Measurements from ENCODE around the gene AHCTF1.
A peak's percentile ranks its signal among the peaks of the same experiment; 100 is the strongest.
"Not testable (repeated sequence)": the region's sequence is repeated elsewhere in the genome, so short reads cannot be mapped to it uniquely, and the experiment has no call there.

AHCTF1 gene

DNA sequence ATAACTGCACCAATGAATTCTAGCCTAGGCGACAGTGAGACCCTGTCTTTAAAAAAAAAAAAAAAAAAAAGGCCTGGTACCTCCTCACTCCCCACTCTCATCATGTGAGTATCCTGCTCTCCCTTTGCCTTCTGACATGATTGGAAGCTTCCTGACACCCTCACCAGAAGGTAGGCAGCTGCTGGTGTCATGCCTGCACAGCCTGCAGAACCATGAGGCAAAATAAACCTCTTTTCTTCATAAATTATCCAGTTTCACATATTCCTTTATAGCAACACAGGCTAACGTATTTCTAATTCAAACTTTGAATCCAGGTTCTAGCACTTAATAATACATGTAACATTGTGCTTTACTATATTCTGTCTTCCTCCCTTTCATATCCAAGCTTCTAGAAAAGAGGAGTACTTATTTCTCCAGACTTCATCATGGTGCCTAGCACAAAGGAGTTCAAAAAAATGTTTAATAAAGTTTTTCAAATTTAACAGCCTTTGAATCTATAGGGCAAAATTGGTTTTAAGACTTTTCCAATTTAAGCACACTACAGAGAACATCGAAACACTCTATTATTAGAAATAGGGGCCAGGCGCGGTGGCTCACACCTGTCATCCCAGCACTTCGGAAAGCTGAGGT lies 5.6 kb downstream of the AHCTF1 start:
- no peak for DNase-seq (ENCODE audit: low read depth, low spot score)
- no peak overlapping the region for H3K4me3 ChIP-seq (ENCODE audit: low read length)

DNA sequence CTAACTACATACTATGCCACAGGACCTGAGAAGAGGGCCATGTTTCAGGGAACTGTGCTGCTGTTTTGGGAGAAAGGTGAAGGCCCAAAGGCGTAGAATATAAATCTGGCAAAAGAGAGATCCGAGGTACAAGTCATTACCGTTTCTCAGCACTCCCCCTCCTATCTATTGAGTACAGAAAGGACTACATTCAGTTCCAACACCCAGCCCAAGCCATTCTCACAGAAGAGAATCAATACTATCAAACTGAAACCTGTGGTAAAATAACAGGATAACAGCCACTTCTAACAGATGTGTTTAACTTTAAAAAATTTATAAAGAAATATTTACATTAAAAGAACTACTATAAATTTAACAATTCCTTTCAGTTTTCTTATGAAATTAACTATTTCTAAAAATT lies 7.8 kb downstream of the AHCTF1 start:
- DNase-seq (ENCODE audit: low read depth, low spot score), result no peak

DNA sequence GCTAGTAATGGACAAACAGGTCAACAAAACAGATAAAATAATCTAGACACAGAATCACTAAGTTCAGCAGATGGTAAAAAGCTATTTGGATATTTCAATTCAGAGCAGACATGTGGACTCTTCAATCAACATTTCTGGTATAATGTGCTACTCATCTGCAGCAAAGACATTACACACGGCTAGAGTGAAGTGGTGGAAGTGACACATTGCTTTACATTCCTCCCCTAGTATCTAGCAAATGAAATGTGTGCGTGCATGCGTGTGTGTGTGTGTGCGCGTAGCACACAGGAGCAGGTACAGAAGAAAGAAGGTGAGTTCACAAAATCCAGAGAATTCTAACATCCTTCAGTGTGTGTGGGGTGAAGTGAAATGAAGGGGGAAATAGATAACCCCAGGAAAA lies 8.3 kb downstream of the AHCTF1 start:
- no peak overlapping the region for H3K4me3 ChIP-seq (ENCODE audit: low read length)
- DNase-seq (ENCODE audit: low read depth, low spot score), result no peak

More for the DNA sequence above, 7.8 kb downstream of the AHCTF1 start:
- no peak overlapping the region for H3K4me3 ChIP-seq (ENCODE audit: low read length)

DNA sequence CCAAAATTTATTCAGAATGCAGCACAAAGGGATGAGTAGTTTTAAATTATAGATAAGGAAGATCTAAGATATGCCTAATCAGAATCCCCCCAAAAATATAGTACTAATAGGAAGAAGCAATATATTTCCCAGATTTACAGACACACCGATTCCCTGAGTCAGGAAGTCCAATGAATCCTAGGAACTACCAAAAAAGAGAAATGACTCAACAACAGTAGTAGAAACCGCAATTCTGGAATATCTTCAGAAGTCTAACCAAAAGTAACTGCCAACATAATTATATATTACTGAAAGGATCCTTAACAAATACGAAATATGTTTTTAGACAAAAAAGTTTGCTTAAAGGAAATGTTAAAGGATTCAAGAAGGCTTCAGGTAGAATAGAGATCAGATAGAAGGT lies 10.3 kb downstream of the AHCTF1 start:
- DNase-seq (ENCODE audit: low read depth, low spot score), result no peak
- H3K4me3 ChIP-seq (ENCODE audit: low read length), result no peak overlapping the region

DNA sequence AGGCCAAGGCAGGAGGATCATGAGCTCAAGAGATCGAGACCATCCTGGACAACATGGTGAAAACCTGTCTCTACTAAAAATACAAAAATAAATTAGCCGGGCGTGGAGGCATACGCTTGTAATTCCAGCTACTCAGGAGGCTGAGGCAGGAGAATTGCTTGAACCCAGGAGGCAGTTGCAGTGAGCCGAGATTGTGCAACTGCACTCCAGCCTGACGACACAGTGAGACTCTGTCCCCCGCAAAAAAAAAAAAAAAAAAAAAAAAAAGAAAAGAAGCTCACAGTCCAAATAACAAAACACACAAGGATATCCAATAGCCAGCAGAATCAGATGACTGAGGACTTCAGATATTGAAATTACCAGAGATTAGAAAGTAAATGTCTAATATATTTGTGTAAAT lies 11.8 kb downstream of the AHCTF1 start:
- no peak overlapping the region for H3K4me3 ChIP-seq (ENCODE audit: low read length)
- DNase-seq (ENCODE audit: low read depth, low spot score), result no peak

DNA sequence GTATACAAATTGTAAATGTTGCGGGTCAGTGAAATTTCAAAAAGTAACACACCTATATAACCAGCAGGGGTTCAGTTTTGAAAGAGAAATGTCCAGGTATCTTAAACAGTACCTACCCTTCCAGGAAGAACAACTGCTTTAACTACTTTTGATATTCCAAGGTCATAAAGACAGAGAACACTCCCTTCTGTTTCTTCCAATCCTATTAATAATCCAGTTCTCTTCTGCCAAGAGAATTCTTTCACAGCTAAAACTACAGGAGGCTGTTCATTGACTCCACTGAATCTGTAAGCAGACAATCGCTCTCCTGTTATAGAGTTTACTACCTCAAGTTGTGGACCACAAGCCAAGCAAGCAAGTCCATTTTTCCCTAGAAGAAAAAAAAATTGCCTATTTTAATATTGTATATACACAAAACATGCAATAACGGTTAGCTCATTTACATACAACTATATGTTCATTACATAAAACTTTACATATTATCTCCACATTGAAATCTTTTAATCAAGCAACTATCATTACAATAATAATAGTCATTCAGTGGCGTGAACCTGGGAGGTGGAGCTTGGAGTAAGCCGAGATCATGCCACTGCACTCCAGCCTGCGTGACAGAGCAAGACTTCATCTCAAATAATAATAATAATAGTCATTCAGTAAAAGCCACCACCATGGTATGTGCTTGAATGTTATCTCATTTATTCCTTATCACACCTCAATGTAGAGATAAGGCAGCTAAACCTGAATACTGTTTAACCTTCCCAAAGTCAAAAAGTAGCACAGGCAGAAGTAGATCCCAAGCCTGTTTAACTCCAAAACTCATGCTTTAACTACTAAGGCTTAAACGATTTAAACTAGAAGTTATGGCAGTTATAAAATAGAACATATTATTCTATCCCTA lies 15.5 kb downstream of the AHCTF1 start:
- DNase-seq (ENCODE audit: low read depth, low spot score); H3K4me3 ChIP-seq (ENCODE audit: low read length): not testable (repeated sequence)

DNA sequence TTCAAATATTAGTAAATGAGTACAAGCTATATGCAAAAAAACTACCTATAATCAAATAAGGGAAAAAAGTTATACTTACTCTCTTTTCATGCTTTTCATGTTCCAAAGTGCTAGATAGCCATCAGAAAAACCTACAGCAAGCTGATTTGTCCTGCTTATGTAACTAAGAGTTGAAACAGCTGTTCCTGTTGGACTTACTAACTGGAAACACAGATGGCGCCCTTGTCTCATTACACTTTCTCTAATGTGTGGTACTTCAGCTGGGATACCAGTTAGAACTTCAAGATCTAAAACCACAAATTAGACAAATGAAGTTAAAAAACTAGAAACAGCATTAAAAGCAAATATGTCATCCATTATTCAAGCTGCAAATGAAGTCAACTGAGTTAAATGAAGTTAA lies 24.3 kb downstream of the AHCTF1 start:
- DNase-seq (ENCODE audit: low read depth, low spot score), result peak; percentile 49
- H3K4me3 ChIP-seq (ENCODE audit: low read length), result no peak overlapping the region

DNA sequence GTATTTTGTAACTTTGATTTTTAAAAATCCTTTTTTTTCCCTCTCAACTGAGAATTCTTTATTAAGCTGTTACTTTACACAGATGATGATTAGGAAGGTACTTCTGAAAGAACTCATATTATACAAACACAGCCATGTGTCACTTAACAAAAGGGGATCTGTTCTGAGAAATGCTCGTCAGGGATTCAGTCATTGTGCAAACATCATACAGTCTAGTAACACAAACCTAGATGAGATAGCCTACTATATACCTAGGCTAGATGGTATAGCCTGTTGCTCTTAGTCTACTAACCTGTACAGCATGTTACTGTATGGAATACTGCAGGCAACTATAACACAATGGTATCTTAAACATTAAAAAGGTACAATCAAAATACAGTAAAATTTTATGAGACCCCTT lies 24.9 kb downstream of the AHCTF1 start:
- DNase-seq (ENCODE audit: low read depth, low spot score), result no peak
- H3K4me3 ChIP-seq (ENCODE audit: low read length), result no peak overlapping the region

DNA sequence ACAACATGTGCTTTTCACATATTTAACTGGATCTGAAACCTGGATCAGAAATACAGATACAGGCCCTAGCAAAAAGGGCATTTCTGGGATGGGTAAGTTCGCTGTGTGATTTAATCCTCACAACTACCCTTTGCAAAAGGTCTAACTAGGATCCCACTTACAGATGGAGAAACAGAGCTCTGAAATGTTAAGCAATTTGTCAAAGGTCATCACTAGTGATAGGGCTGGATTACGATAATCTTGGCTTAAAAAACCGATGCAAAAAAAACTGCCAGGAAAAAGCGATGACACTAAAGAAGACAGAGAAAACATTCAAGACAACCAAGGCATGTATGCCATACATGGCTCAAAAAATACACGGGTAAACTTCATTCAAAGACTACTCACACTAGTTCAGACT lies 29.9 kb downstream of the AHCTF1 start:
- H3K4me3 ChIP-seq (ENCODE audit: low read length), result no peak overlapping the region
- DNase-seq (ENCODE audit: low read depth, low spot score), result no peak

DNA sequence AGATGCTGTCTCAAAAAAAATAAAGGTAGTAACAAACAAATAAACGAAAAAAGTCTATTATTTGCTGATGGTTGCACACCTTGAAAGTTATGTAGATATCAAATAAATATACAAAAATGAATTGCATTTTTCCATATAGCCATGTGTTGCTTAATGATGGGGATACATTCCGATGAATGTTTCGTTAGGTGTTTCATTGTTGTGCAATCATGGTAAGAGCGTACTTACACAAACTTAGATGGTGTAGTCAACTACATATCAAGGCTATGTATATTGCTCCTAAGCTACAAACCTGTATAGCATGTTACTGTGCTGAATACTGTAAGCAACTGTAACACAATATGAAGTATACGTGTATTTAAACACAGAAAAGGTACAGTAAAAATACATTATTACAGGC lies 34.4 kb downstream of the AHCTF1 start:
- DNase-seq (ENCODE audit: low read depth, low spot score), result no peak
- no peak overlapping the region for H3K4me3 ChIP-seq (ENCODE audit: low read length)

DNA sequence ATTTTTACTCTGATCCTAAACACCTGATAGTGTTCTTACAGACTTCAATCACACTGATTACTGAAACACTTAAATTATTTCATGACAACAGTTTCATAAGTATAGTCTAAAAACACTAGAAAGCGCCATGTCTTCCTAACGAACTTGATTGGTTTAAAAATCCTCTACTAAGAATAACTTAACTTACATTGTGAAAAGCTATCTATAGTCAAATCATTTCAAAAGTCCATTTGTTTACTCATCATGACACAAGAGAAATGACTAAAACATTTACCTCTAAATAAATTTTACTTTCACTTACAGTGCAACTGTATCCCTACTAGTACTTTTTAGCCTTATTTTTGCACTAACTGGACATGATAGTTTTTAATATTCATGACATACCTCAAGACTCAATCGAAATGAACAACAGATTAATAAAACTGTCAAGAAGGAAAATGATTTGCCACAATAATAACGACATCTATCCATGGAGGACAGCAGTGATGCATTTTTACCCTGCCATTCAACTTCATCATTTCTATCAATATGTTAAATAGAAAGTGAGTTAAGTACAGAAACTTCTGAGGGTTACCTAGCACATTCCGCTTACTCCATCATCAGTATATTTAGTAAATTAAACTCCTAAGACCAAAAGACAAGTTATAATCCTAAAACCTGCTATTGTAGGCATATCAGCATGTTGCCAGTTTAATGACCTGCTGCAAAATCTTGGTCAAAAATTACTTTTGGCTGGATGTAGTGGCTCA lies 38.4 kb downstream of the AHCTF1 start:
- H3K4me3 ChIP-seq (ENCODE audit: low read length), result no peak overlapping the region
- no peak for DNase-seq (ENCODE audit: low read depth, low spot score)

DNA sequence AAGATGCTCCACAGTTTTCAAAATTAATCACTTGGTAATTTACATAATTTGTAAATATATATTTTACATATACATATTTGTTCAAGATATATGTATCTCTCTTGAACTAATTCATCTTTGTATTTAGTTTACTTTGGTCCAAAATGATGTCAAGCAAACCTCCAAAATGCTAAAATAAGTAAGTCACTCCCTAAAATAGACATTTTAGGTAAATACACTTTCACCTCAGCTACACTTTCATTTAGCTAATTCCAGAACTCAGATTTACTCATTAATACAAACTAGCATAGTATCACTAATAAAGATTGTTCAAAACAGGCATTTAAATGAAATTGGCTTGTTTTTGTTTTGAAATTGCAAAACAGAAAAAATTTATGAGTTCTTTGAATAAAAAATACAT lies 40.6 kb downstream of the AHCTF1 start:
- no peak overlapping the region for H3K4me3 ChIP-seq (ENCODE audit: low read length)
- DNase-seq (ENCODE audit: low read depth, low spot score), result no peak

DNA sequence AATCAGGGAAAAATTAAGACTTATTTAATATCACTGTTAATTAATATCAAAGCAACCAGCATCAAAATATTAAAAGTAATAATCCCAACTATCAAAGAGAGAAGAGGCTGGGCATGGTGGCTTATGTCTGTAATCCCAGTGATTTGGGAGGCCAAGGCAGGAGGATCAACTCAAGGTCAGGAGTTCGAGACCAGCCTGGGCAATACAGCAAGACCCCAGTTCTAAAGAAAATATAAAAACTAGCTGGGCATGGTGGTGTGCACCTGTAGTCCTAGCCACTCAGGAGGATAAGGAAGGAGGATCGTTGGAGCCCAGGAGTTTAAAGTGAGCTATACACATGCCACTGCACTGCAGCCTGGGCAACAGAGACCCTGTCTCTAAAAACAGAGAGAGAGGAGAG lies 43.2 kb downstream of the AHCTF1 start:
- DNase-seq (ENCODE audit: low read depth, low spot score), result no peak
- no peak overlapping the region for H3K4me3 ChIP-seq (ENCODE audit: low read length)

DNA sequence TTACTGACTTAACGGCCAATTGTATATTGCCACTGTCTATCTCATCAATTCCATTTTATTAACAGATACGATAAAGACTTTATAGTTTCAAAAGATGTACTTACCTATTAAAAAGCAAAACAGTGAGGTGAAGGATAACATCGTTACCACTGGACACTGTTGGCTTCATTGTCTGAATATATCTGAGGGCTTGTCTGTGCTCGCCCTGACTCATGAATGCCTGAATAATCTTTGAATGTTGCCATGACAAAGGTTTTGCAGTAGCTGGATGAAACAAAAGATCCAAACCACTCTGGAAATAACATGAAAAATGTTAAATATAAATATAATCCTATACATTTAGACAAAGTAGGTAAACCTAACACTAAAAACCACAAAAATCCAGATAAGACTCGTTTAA lies 46.4 kb downstream of the AHCTF1 start:
- not testable (repeated sequence) for H3K4me3 ChIP-seq (ENCODE audit: low read length); DNase-seq (ENCODE audit: low read depth, low spot score)

DNA sequence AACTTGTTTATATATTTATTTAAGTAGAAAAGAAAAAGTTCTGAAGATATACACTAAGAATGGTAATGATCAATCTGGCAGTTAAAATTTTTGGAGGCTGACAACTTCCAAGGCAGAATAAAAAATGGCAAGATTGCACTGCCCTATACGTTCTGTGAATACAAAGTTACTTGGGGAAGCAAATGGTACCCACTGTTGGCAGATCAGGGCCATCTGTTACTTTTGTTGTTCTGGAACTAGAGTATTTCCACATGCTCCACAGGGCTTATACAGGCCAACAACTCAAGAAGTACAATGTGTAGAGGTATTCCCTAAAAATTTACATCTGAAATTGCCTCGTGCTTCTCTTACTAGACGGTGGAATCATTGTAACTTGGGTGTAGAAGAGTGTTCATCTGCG lies 53.2 kb downstream of the AHCTF1 start:
- DNase-seq (ENCODE audit: low read depth, low spot score), result no peak

DNA sequence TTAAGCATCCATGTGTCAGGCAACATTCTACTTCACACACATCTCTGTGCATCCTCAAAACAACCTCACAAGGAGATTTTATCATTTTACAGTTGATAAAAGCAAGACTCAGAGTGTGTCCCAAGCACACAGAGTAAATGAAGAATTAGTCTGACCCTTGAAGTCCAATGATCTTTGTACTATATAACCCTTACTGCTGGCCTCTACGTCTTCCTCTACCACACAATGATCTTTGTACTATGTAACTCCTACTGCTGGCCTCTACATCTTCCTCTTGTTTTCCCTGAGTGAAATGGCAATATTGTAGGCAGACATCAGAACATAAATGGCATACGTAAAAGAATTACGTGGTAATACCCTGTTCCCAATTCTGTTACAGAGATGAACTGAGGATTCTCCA lies 55.3 kb downstream of the AHCTF1 start:
- DNase-seq (ENCODE audit: low read depth, low spot score), result no peak
- H3K4me3 ChIP-seq (ENCODE audit: low read length), result no peak overlapping the region

More for the DNA sequence above, 53.2 kb downstream of the AHCTF1 start:
- H3K4me3 ChIP-seq (ENCODE audit: low read length), result no peak overlapping the region

DNA sequence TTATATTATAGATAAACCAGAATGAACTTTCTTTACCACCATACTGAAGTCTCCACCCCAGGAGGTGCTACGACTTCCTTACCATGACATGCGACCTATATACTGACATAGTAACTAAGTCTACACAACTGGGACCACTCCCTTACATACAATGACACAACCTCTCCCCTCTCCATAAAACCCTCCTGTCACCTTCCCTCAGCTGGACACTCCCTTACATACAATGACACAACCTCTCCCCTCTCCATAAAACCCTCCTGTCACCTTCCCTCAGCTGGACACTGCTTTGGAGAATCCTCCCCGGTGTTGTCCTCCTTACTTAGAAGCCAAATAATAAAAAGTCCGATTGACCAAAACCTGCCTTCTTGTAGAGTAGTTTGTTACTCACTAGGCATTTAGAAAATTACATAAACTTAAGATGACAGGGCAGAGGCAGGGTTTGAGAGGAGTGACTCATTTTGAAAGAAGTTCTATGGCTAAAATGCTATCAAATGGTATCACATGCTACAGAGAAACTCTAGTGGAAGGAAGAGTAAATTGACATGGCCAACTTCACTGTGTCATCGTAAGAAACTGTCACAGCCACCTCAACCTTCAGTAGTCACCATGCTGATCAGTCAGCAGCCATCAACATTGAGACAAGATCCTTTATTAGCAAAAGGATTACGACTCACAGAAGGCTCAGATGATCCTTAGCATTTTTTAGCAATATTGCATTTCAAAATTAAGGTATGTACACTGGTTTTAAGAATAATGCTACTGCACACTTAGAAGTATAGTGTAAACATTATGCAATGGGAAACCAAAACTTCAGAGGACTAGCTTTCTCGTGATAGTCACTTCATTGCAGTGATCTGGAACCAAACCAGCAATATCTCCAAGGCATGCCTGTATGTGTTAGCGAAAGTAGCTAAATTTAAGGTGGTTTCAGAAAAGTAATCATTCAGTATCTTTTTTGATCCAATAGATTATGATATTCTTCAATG lies 56.4 kb downstream of the AHCTF1 start:
- no peak overlapping the region for H3K4me3 ChIP-seq (ENCODE audit: low read length)
- DNase-seq (ENCODE audit: low read depth, low spot score), result no peak

DNA sequence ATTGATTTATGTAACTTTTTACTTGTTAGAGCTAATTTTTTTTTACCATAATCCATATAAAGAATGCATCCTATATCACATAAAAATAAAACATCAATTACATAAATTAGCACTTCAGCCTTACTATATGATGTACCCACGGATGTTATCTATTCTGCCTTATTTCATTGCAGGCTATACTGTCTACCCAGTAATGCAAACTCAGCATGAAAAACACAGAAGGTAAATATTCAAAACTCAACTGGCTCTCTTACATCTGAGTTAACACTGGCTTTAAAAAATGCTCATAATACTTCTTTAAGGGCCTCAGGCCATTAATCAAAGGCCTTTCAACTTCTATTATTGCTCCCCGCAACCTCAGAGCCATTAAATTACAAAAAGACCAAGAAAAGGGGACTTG lies 65.8 kb downstream of the AHCTF1 start:
- H3K4me3 ChIP-seq (ENCODE audit: low read length), result no peak overlapping the region
- no peak for DNase-seq (ENCODE audit: low read depth, low spot score)

DNA sequence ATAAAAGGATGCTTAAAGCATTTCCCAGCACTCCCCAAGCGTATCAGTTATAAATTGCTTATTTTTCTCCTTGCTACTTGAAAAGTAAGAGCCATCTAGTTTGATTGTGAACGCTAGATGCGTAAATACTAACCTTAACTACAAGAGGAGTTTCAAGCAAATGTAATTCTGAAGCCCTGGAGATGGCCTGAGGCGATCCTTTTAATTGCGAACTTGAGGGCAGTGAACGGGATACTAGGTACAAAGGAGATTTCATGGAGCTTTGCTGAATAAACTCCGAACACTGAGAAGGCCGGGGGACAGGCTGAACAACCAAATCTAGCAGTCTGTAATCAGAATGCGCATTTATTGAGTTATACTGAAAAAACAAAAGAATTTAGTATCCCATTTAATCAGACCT lies 68.0 kb downstream of the AHCTF1 start:
- not testable (repeated sequence) for DNase-seq (ENCODE audit: low read depth, low spot score); H3K4me3 ChIP-seq (ENCODE audit: low read length)

All from Jurkat, Clone E6-1 (cell line).